ENCODE results near the gene MPHOSPH10. TPM values are rescaled to one million over a fixed set of nuclear protein-coding genes. Genes with fewer than 3 reads are reported as not detected.

Gene MPHOSPH10
- total and polyA plus RNA-seq, 2 of the 13 experiments (the other 11 are each of a cell fraction or from before 2014, with no cell fraction given): 37.8 to 137 TPM

GRCh38 chr2:71129902-71130151, 607 bp upstream of the MPHOSPH10 start (continued):
- TF ChIP-seq ZBED4 (CRISPR knock-in tag; IDR thresholded peaks at IDR 0.05; ENCODE audit: borderline replicate concordance) (no peak), HDAC1 (CRISPR knock-in tag; IDR thresholded peaks at IDR 0.05) (no peak; the same call in 1 of the 2 replicates), ZNF235 (CRISPR knock-in tag; IDR thresholded peaks at IDR 0.05; ENCODE audit: borderline replicate concordance) (no peak), AKNA (CRISPR knock-in tag; IDR thresholded peaks at IDR 0.05; ENCODE audit: borderline replicate concordance) (no peak; the same call in 1 of the 2 replicates), RAD51 (IDR thresholded peaks at IDR 0.05; ENCODE audit: borderline replicate concordance) (no peak), POLR2AphosphoS5 (IDR thresholded peaks at IDR 0.05; ENCODE audit: low read depth, low read length) (no peak), FUBP1 (CRISPR knock-in tag; IDR thresholded peaks at IDR 0.05; ENCODE audit: borderline replicate concordance) (no peak), GATAD2A (CRISPR knock-in tag; IDR thresholded peaks at IDR 0.05) (no peak; the same call in 1 of the 2 replicates), SKI (IDR thresholded peaks at IDR 0.05; ENCODE audit: partially characterized antibody) (peak; percentile 22), ZBTB7B (CRISPR knock-in tag; IDR thresholded peaks at IDR 0.05) (no peak), ZSCAN21 (CRISPR knock-in tag; IDR thresholded peaks at IDR 0.05; ENCODE audit: borderline replicate concordance) (peak; percentile 24; the same call in 1 of the 2 replicates), ZMAT5 (CRISPR knock-in tag; IDR thresholded peaks at IDR 0.05; ENCODE audit: borderline replicate concordance, low read depth) (no peak), ETS1 (CRISPR knock-in tag; IDR thresholded peaks at IDR 0.05) (no peak), ZNF792 (CRISPR knock-in tag; IDR thresholded peaks at IDR 0.05) (no peak), U2AF1 (optimal IDR thresholded peaks at IDR 0.05; ENCODE audit: low read depth, low read length) (no peak), ADNP (CRISPR knock-in tag; IDR thresholded peaks at IDR 0.05) (no peak)
